SK-N-SH (cell line): ENCODE data around the gene CXCL9. TPM values are rescaled to one million over a fixed set of nuclear protein-coding genes. Genes with fewer than 3 reads are reported as not detected.
A peak's percentile ranks its signal among the peaks of the same experiment; 100 is the strongest.

Source experiments
- CTCF ChIA-PET: fragments of 300-600, 350-600 bp; formaldehyde crosslinking; extraction: SDS; loops from one replicate; lab custom pipeline; 2021; lab: Yijun Ruan, JAX
- POLR2A ChIA-PET: fragments of 350-600 bp; sonication (Branson Sonifier 250); formaldehyde crosslinking; extraction: SDS; loops from one replicate; lab custom pipeline; 2020; ENCODE audit warnings: antibody characterized with exemption, inconsistent platforms; lab: Yijun Ruan, JAX
- DNase-seq: peaks from one replicate; pipeline ENCODE4 v3.0.0; 2012
- H2AFZ ChIP-seq: fragments of 200-600 bp; sonication (generic); 2 replicates; pipeline ENCODE4 v1.8.1; 2016; ENCODE audit warnings: antibody characterized with exemption, mild to moderate bottlenecking, low read depth
- H3F3A ChIP-seq: fragments of 200-600 bp; sonication (generic); replicated peaks from 2 replicates; pipeline ENCODE3; 2016; ENCODE audit warnings: antibody characterized with exemption, mild to moderate bottlenecking; ENCODE audit not compliant: insufficient read depth
- H3K27ac ChIP-seq, 2 experiments: fragments of 200-500 bp in 1 of 2; fragments of 200-600 bp in 1 of 2; sonication (Bioruptor generic) in 1 of 2; sonication (generic), shearing (Covaris generic) in 1 of 2; 2 replicates each; pipeline versions ENCODE4 v1.5.1 to v1.6.1; 2014 to 2016; ENCODE audit warnings: low read depth in 2 of 2, inconsistent platforms in 1 of 2, low read length in 1 of 2, mild to moderate bottlenecking in 1 of 2, mixed read lengths in 1 of 2
- H3K27me3 ChIP-seq: fragments of 200-600 bp; sonication (generic), shearing (Covaris generic); 2 replicates; pipeline ENCODE4 v1.6.1; 2016; ENCODE audit warnings: mixed run types; ENCODE audit not compliant: insufficient read depth
- H3K36me3 ChIP-seq, 2 experiments: fragments of 200-500 bp in 1 of 2; fragments of 200-600 bp in 1 of 2; sonication (Bioruptor generic) in 1 of 2; sonication (generic) in 1 of 2; replicated peaks in 1 of 2; 2 replicates each; pipeline versions ENCODE3 to v1.5.1; 2014 to 2016; ENCODE audit warnings: low read length in 1 of 2, mild to moderate bottlenecking in 1 of 2; ENCODE audit not compliant: insufficient read depth in 2 of 2, control insufficient read depth in 1 of 2
- H3K4me1 ChIP-seq, 2 experiments: fragments of 200-500 bp in 1 of 2; fragments of 200-600 bp in 1 of 2; sonication (Bioruptor generic) in 1 of 2; sonication (generic), shearing (Covaris generic) in 1 of 2; 2 replicates each; pipeline versions ENCODE4 v1.5.1 to v1.6.1; 2014 to 2016; ENCODE audit warnings: low read depth in 1 of 2, low read length in 1 of 2, mixed run types in 1 of 2; ENCODE audit not compliant: insufficient read depth in 2 of 2, control insufficient read depth in 1 of 2
- H3K4me2 ChIP-seq: fragments of 200-600 bp; sonication (generic), shearing (Covaris generic); 2 replicates; pipeline ENCODE4 v1.6.1; 2017; ENCODE audit warnings: mixed run types
- H3K4me3 ChIP-seq, 2 experiments: fragments of 200-500 bp in 1 of 2; fragments of 200-600 bp in 1 of 2; sonication (Bioruptor generic) in 1 of 2; sonication (generic), shearing (Covaris generic) in 1 of 2; 2 replicates each; pipeline versions ENCODE4 v1.5.1 to v1.8.1; 2014 to 2016; ENCODE audit warnings: low read depth in 2 of 2, inconsistent platforms in 1 of 2, low read length in 1 of 2, mild to moderate bottlenecking in 1 of 2, mixed read lengths in 1 of 2, moderate library complexity in 1 of 2
- H3K79me2 ChIP-seq: fragments of 200-600 bp; sonication (generic); 2 replicates; pipeline ENCODE4 v1.8.1; 2017; ENCODE audit warnings: mild to moderate bottlenecking; ENCODE audit not compliant: insufficient read depth
- H3K9ac ChIP-seq: fragments of 200-600 bp; sonication (generic); 2 replicates; pipeline ENCODE4 v1.6.1; 2017; ENCODE audit warnings: mixed run types
- H3K9me2 ChIP-seq: fragments of 200-600 bp; sonication (generic); 2 replicates; pipeline ENCODE4 v1.6.1; 2017; ENCODE audit warnings: mixed run types
- H3K9me3 ChIP-seq: fragments of 200-600 bp; sonication (generic); 2 replicates; pipeline ENCODE4 v1.6.1; 2017; ENCODE audit warnings: mixed run types, mild to moderate bottlenecking, moderate library complexity
- H4K20me1 ChIP-seq: fragments of 200-600 bp; sonication (generic); 2 replicates; pipeline ENCODE4 v1.6.1; 2017; ENCODE audit warnings: mild to moderate bottlenecking, mixed run types; ENCODE audit not compliant: insufficient read depth
- CTCF ChIP-seq: fragments of 200-600 bp; sonication (generic); IDR thresholded peaks from 2 replicates; pipeline ENCODE4 v1.6.1; 2017; ENCODE audit warnings: antibody characterized with exemption, mild to moderate bottlenecking, moderate library complexity
- ELF1 ChIP-seq: IDR thresholded peaks from 2 replicates; pipeline ENCODE4 v1.4.0; 2012
- NRF1 ChIP-seq: IDR thresholded peaks from 2 replicates; pipeline ENCODE4 v1.6.1; 2012; ENCODE audit warnings: low read depth, mild to moderate bottlenecking, low read length
- RAD21 ChIP-seq: IDR thresholded peaks from 2 replicates; pipeline ENCODE4 v1.6.1; 2012; ENCODE audit warnings: mild to moderate bottlenecking, low read length
- SIN3A ChIP-seq: IDR thresholded peaks from 2 replicates; pipeline ENCODE4 v1.6.1; 2012; ENCODE audit warnings: low read depth, mild to moderate bottlenecking, low read length, moderate library complexity, borderline replicate concordance
- SMC3 ChIP-seq: IDR thresholded peaks from 2 replicates; pipeline ENCODE4 v1.6.1; 2012; ENCODE audit warnings: low read depth, low read length, improper control_type of control experiment
- TEAD4 ChIP-seq: IDR thresholded peaks from 2 replicates; pipeline ENCODE4 v1.4.0; 2012; ENCODE audit warnings: mild to moderate bottlenecking, borderline replicate concordance; ENCODE audit not compliant: insufficient read depth
- WGBS: methylation state at CpG from one replicate; pipeline ENCODE4 v1.1.6; 2017; ENCODE audit warnings: low lambda C conversion rate; 5-methylcytosine and 5-hydroxymethylcytosine counted together
- polyA plus RNA-seq, 3 experiments: library from polyadenylated mRNA; depleted of rRNA; stranded (reverse); fragments of >200 nt; gene quantifications; 2 replicates each; pipeline ENCODE4 v1.2.3, GENCODE V29; 2012

The CXCL9 gene
- polyA plus RNA-seq, 1 of the 3 experiments (the other 2 are of a cell fraction), result not detected

GRCh38 chr4:75997081-75997480, 10.2 kb downstream of the CXCL9 start:
- H2AFZ ChIP-seq, result 0 out of 2 replicates have a peak overlapping the region, but pooled peaks have one; percentile 53
- no peak overlapping the region for H3K27ac ChIP-seq
- DNase-seq, result no peak
- H4K20me1 ChIP-seq, result no peaks in the 10 kb centered on the region
- 40% methylated on average over 1 of the region's 1 CpG for WGBS
- H3K4me1 ChIP-seq, result no peaks in the 10 kb centered on the region
- no peaks in the 10 kb centered on the region for H3F3A ChIP-seq
- ChIA-PET POLR2A (no interaction called here), CTCF (interaction anchor here (0.9 to 2.6 kb wide), 11 partner anchors 15 to 381 kb away, joined by 3 to 29 read pairs (median 11); partner anchors contain the start of genes ART3 and CXCL10)
- no peak overlapping the region for H3K9ac ChIP-seq
- H3K9me2 ChIP-seq, result no peaks in the 10 kb centered on the region
- H3K4me3 ChIP-seq, result no peak overlapping the region
- no peaks in the 10 kb centered on the region for H3K79me2 ChIP-seq
- TF ChIP-seq SIN3A, result no peak
- no peak for TF ChIP-seq NRF1
- TF ChIP-seq CTCF, result no peak
- TF ChIP-seq TEAD4, result no peak
- H3K36me3 ChIP-seq, result no peaks in the 10 kb centered on the region
- H3K4me2 ChIP-seq, result no peak overlapping the region
- H3K9me3 ChIP-seq, result no peaks in the 10 kb centered on the region
- H3K27me3 ChIP-seq, result peaks cover 5% of the 10 kb centered on the region; the same call in 1 of the 2 replicates

- Histone ChIP-seq H3K4me1 (no peaks in the 10 kb centered on the region), H3K79me2 (peaks cover 6% of the 10 kb centered on the region), H4K20me1 (no peaks in the 10 kb centered on the region), H3K27ac (no peak overlapping the region), H3K9me3 (no peaks in the 10 kb centered on the region), H3K36me3 (no peaks in the 10 kb centered on the region), H3K9ac (no peak overlapping the region), H3K27me3 (no peaks in the 10 kb centered on the region), H3K4me2 (no peak overlapping the region), H2AFZ (peak overlapping the region; percentile 53; the same call in 1 of the 2 replicates), H3F3A (no peaks in the 10 kb centered on the region), H3K9me2 (no peaks in the 10 kb centered on the region), H3K4me3 (no peak overlapping the region)
- WGBS, result under 1% methylated on average over 5 of the region's 5 CpGs
- ChIA-PET POLR2A (no interaction called here), CTCF (interaction anchor here (0.6 to 4.7 kb wide), 49 partner anchors 11 to 509 kb away, joined by 3 to 35 read pairs (median 5); partner anchors contain the start of genes ART3 and CXCL10)
- DNase-seq, result peak; percentile 45
- TF ChIP-seq SMC3, result peak; percentile 71
- TF ChIP-seq RAD21, result peak; percentile 74
- peak; percentile 76 for TF ChIP-seq CTCF
- no peak for TF ChIP-seq ELF1
Measured at GRCh38 chr4:75995727-75996126, 11.6 kb downstream of the CXCL9 start.
